K562 (cell line): ENCODE measurements around the gene TICRR. TPM values are rescaled to one million over a fixed set of nuclear protein-coding genes. Genes with fewer than 3 reads are reported as not detected.

Source experiments
- STAT6 ChIP-seq: sonication (generic); formaldehyde crosslinking; IDR thresholded peaks from 2 replicates; pipeline ENCODE4 v1.8.1; 2023; ENCODE audit warnings: mild to moderate bottlenecking, missing genetic modification reagents
- USF2 ChIP-seq: sonication (generic); formaldehyde crosslinking; IDR thresholded peaks from 2 replicates; pipeline ENCODE4 v1.5.0; 2020; ENCODE audit warnings: missing genetic modification reagents
- ZBTB43 ChIP-seq: sonication (generic); formaldehyde crosslinking; IDR thresholded peaks from 2 replicates; pipeline ENCODE4 v1.8.0; 2023; ENCODE audit warnings: mild to moderate bottlenecking, missing genetic modification reagents
- ZNF318 ChIP-seq, 2 experiments: fragments of 450-650 bp; IDR thresholded peaks; 2 replicates each; pipeline ENCODE4 v1.6.1; 2016; ENCODE audit warnings: mild to moderate bottlenecking in 2 of 2, borderline replicate concordance in 1 of 2, low read depth in 1 of 2, moderate library complexity in 1 of 2
- ZNF324 ChIP-seq: fragments of 250-450 bp; sonication (Bioruptor Pico); IDR thresholded peaks from 2 replicates; pipeline ENCODE4 v1.4.0; 2020; ENCODE audit warnings: mild to moderate bottlenecking
- polyA plus RNA-seq, 8 experiments: library from polyadenylated mRNA; depleted of rRNA in 4 of 8; stranded (reverse) in 5 of 8; unstranded in 3 of 8; fragments of >200 nt; fragmentation: Nextera tagmentation in 2 of 8; fragmentation: Illumina TruSeq in 1 of 8; extraction: Ambion mirVana in 2 of 8; extraction: Trizol in 1 of 8; gene quantifications; 2 replicates each; pipeline versions ENCODE4 v1.2.1 to v1.2.3, GENCODE V29; 2011 to 2014; ENCODE audit warnings: inconsistent platforms in 1 of 8, missing spikeins in 1 of 8
- total RNA-seq, 7 experiments: library from RNA; depleted of rRNA in 6 of 7; stranded (reverse); fragments of >200 nt in 6 of 7; fragmentation: Illumina TruSeq in 2 of 7; extraction: Trizol in 2 of 7; gene quantifications; 2 replicates each; pipeline versions ENCODE4 v1.2.1 to v1.2.3, GENCODE V29; 2011 to 2021; ENCODE audit warnings: low replicate concordance in 1 of 7

Gene TICRR
- total and polyA plus RNA-seq, 9 of the 15 experiments (the other 6 are each of a cell fraction or from before 2014, with no cell fraction given): 0.84 to 22.9 (median 13.7) TPM

- TF ChIP-seq STAT6 (CRISPR knock-in tag) (no peak), USF2 (CRISPR knock-in tag) (no peak), ZNF318 (IDR thresholded peaks at IDR 0.05; ENCODE audit: borderline replicate concordance in 1 of 2, low read depth in 1 of 2) (no peak), ZNF324 (CRISPR knock-in tag) (no peak), ZBTB43 (CRISPR knock-in tag) (no peak)
Measured at GRCh38 chr15:89667706-89667960, 92.4 kb downstream of the TICRR start (continued).
